ENCODE results near the gene DNAJC12.
"Not testable (repeated sequence)": the region's sequence is repeated elsewhere in the genome, so short reads cannot be mapped to it uniquely, and the experiment has no call there.

DNAJC12 gene

GRCh38 chr10:67837541-67838314 lies at the start of gene DNAJC12:
Gene DNAJC12 (minus strand): TSS chr10:67838188. CDS start chr10:67838011, 177 bp downstream.
- DNase-seq (ENCODE audit: low read depth), result no peak

DNA sequence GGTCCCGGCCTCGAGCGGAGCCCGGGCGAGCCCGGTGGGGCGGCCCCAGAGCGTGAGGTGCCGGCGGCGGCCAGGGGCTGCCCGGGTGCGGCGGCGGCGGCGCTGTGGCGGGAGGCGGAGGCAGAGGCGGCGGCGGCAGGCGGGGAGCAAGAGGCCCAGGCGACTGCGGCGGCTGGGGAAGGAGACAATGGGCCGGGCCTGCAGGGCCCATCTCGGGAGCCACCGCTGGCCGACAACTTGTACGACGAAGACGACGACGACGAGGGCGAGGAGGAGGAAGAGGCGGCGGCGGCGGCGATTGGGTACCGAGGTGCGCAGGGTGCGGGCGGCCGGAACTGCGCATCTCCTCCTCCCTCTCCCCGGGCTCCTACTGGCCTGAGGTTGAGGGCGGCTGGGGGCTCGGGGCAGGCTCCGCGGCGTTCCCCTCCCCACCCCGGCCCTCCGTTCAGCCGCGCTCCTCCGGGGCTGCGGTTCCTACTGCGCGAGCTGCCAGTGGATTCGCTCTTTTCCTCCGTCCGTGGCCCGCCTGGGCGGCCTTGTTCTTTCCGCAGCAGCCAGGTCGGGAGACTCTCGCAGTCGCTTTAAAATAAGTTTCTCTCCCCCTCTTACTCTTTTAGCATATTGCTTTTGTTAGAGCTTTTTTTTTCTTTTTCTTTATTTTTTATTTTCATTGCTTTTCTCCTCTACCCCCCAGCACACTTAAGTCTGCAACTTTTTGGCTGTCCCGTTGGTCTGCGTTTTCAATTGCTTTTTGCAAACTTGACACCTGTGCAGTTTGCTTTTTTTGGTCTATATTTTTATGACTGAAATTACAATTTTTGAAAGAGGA lies 47.1 kb upstream of the DNAJC12 start:
- peak; percentile 54 for DNase-seq (ENCODE audit: low read depth)

- DNase-seq (ENCODE audit: low read depth), result peak; percentile 89
Measured at GRCh38 chr10:67884313-67884841, 46.4 kb upstream of the DNAJC12 start, which contains the start of gene SIRT1. Gene SIRT1 (plus strand): TSS chr10:67884656. CDS start chr10:67884722, 66 bp downstream.

GRCh38 chr10:67883710-67884312 lies 45.8 kb upstream of the DNAJC12 start:
- DNase-seq (ENCODE audit: low read depth), result peak; percentile 4

- no peak for DNase-seq (ENCODE audit: low read depth)
Measured at GRCh38 chr10:67878133-67878532, 40.1 kb upstream of the DNAJC12 start.

DNA sequence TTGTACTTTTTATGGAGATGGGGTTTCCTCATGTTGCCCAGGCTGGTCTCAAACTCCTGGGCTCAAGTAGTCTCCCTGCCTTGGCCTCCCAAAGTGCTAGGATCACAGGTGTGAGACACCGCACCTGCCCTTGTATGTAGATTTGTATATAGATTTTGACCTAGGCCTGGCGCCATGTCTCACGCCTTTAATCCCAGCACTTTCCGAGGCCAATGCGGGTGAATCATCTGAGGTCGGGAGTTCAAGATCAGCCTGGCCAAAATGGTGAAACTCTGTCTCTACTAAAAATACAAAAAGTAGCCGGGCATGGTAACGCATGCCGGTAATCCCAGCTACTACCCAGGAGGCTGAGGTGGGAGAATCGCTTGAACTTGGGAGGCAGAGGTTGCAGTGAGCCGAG lies 39.4 kb upstream of the DNAJC12 start:
- DNase-seq (ENCODE audit: low read depth), result not testable (repeated sequence)

GRCh38 chr10:67875340-67876238 lies 37.6 kb upstream of the DNAJC12 start:
- no peak for DNase-seq (ENCODE audit: low read depth)

- no peak for DNase-seq (ENCODE audit: low read depth)
Measured at GRCh38 chr10:67869996-67870395, 32.0 kb upstream of the DNAJC12 start.

GRCh38 chr10:67868132-67868531 lies 30.1 kb upstream of the DNAJC12 start:
- DNase-seq (ENCODE audit: low read depth), result no peak

DNA sequence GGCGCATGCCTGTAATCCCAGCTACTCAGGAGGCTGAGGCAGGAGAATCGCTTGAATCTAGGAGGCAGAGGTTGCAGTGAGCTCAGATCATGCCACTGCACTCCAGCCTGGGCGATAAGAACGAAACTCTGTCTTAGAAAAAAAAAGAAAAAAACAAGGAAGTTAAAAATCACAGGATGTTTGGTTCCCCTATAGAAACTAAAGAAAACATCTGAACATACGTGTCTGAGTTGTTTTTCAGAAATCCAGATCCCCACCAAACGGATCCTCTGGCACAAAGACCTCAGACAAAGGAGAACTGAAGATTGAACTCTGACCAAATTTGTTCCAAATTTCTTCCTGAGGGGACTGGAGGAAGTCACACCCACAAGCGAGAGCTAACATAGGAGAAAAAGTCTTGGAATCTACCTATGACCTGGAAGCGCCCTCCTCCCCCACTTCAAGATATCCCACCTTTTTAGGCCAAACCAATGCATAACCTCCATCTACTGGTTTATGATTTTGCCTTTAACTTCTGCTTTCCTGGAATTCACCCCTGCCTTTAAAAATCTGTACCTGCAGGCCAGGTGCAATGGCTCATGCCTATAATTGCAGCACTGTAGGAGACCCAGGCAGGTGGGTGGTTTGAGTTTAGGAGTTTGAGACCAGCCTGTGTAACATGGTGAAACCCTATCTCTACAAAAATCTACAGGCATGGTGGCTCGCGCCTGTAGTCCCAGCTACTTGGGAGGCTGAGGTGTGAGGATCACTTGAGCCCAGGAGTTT lies 26.8 kb upstream of the DNAJC12 start:
- DNase-seq (ENCODE audit: low read depth), result no peak

DNA sequence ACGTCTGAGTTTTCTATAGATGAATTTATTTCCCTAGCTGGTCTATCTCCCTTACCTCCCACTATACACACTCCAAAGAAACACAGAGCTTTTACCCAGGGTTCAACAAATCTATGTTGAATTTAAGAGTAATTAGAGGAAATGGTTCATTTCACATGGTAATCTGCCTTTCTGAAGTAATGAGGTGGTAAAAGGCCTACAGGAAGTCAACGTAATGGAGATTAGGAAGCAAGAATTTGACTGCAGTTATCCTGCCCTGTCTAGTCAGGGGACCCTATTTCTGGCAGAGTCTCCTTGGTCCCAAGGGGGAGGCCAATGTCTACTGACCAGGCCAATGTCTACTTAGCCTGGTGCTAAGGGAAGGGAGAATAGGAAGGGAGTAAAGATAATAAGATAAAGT lies 25.1 kb upstream of the DNAJC12 start:
- DNase-seq (ENCODE audit: low read depth), result no peak

DNA sequence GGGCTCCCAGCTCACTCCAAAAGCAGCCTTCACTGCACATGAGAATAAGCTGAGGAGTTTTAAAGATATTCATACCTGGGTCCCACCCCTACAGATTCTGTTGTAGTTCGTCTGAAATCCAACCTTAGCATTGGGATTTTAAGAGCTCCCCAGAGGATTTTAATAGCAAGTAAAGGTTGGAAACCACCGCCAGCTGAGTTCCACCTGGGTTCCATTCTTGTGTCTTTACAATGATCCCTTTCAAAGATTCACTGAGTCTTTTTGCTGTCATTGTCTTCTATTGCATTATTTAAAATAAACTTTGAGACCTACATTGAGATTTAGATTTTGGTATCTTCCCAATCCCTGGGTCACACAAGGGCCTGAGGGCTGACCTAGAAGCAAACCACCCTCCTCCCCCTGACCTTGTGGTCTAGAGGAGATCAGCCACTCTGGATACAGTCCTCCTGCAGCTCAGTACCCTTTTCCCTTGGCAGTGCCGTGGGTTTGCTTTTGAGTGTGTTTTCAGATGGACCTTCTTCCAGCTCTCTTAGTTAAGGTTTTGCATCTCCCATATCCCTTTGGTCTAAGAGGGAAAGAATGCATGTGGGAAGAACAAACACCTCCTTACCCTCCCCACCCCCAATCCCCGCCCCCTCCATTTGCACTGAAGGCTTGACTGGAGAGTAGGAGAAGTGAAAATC lies 23.9 kb upstream of the DNAJC12 start:
- no peak for DNase-seq (ENCODE audit: low read depth)

DNA sequence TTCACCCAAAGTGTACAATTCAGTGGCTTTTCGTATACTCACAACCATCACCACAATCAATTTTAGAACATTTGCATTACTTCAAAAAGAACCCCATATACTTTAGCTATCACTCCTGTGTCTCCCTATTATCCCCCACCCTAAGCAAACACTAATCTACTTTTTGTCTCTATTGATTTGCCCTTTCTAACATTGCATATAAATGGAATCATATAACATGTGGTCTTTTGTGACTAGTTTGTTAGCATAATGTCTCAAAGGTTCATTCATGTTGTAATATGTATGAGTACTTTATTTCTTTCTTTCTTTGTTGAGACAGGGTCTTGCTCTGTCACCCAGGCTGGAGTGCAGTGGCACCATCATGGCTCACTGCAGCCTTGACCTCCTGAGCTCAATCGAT lies 21.0 kb upstream of the DNAJC12 start:
- no peak for DNase-seq (ENCODE audit: low read depth)

GRCh38 chr10:67853512-67853911 lies 15.5 kb upstream of the DNAJC12 start:
- no peak for DNase-seq (ENCODE audit: low read depth)

- no peak for DNase-seq (ENCODE audit: low read depth)
Measured at GRCh38 chr10:67852761-67853160, 14.8 kb upstream of the DNAJC12 start.

DNA sequence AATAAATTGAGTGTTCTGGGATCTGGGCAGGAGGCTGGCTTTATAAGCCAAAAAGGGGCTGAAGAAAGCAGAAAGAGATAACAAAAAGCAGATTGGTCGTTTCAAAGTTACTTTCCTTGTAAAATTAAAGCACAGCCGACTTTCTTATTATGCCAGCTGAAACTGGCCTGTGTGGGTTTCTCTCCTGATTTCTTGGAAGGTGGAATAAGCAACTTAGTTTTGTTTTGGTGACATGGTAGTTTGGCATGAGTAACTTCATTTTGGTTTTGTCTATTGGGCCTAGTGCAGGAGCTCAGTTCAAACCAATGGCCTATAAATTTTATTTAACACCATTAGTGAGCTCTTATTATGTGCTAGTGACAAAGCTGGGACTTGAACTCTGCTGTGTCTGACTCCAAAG lies 13.2 kb upstream of the DNAJC12 start:
- no peak for DNase-seq (ENCODE audit: low read depth)

DNA sequence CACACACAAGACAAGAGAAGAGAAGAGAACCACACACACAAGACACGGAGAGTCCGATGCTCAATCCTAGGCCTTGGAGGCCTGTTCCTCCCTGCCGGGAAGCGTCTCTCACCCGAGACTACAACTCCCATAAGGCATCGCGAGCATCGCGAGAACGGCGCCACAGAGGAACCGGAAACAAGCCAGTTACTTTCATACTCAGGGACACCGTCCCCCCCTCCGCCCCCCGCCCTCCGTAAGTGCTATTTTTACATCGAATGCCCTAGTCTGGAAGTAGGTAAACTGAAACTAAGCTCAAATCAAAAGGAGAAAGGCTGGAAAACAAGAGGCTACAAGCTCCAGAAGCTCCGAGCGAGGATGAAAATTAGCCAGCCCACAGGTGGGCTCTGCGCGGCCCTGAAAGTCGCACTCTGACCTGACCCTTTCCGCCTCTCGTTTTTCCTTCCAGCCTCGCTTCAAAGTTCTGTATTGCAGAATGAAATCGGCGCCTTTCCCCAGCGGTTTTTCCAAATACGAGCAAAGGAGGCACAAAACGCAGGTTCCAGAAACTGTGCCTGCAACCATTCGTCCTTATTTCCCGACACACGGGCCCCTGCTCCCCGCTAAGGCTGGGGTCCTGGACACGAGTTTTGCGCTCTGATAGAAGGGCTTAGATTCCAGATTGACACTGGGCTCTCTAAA lies 11.5 kb upstream of the DNAJC12 start:
- peak; percentile 91 for DNase-seq (ENCODE audit: low read depth)

- DNase-seq (ENCODE audit: low read depth), result no peak
Measured at GRCh38 chr10:67843284-67843683, 5.3 kb upstream of the DNAJC12 start.

DNA sequence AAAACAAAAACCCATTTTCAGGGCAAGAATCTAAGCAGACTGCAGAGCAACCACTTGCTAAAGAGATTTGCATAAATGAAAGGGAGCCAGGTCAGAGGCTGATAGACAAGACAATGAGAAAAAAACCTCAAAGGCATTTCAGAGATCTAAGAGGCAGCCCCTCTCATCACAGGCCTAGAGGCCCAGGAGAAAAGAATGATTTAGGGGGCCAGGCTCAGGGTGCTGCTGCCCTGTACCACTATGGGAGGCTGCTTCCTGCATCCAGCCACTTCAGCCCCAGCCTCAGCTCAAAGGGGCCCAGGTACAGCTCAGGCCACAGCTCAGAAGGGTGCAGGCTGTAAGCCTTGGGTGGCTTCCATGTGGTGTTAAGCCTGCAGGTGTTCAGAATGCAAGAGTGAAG lies 3.7 kb upstream of the DNAJC12 start:
- DNase-seq (ENCODE audit: low read depth), result no peak
